ENCODE data around the gene RNF217.

RNF217 gene

GRCh38 chr6:125094563-125094962 is 132.3 kb downstream of the RNF217 start:
- in situ Hi-C loops (cut with HindIII; ENCODE audit: low sequenced_read_pairs) = no loop called here

GRCh38 chr6:125095580-125096301 is 133.5 kb downstream of the RNF217 start:
- in situ Hi-C loops (cut with HindIII; ENCODE audit: low sequenced_read_pairs) = no loop called here

GRCh38 chr6:125097186-125097585 is 134.9 kb downstream of the RNF217 start:
- in situ Hi-C loops (cut with HindIII; ENCODE audit: low sequenced_read_pairs) = no loop called here

GRCh38 chr6:125098253-125098652 is 136.0 kb downstream of the RNF217 start:
- in situ Hi-C loops (cut with HindIII; ENCODE audit: low sequenced_read_pairs) = no loop called here

GRCh38 chr6:125099211-125100073 is 137.2 kb downstream of the RNF217 start:
- in situ Hi-C loops (cut with HindIII; ENCODE audit: low sequenced_read_pairs) = loop anchor here (25.0 kb wide), 1 partner anchor 137 kb away; the partner anchor contains the start of gene RNF217

- in situ Hi-C loops (cut with HindIII; ENCODE audit: low sequenced_read_pairs) = loop anchor here (25.0 kb wide), 1 partner anchor 138 kb away; the partner anchor contains the start of gene RNF217
These were observed 137.9 kb downstream of the RNF217 start for GRCh38 chr6:125100074-125100652.

GRCh38 chr6:125101128-125101527 is 138.9 kb downstream of the RNF217 start:
- in situ Hi-C loops (cut with HindIII; ENCODE audit: low sequenced_read_pairs) = loop anchor here (25.0 kb wide), 1 partner anchor 139 kb away; the partner anchor contains the start of gene RNF217

GRCh38 chr6:125101631-125102030 is 139.4 kb downstream of the RNF217 start:
- in situ Hi-C loops (cut with HindIII; ENCODE audit: low sequenced_read_pairs) = loop anchor here (25.0 kb wide), 1 partner anchor 139 kb away; the partner anchor contains the start of gene RNF217

GRCh38 chr6:125102411-125102810 is 140.2 kb downstream of the RNF217 start:
- in situ Hi-C loops (cut with HindIII; ENCODE audit: low sequenced_read_pairs) = loop anchor here (25.0 kb wide), 1 partner anchor 140 kb away; the partner anchor contains the start of gene RNF217

- in situ Hi-C loops (cut with HindIII; ENCODE audit: low sequenced_read_pairs) = loop anchor here (25.0 kb wide), 1 partner anchor 141 kb away; the partner anchor contains the start of gene RNF217
These were observed 140.7 kb downstream of the RNF217 start for GRCh38 chr6:125102891-125103290.

- in situ Hi-C loops (cut with HindIII; ENCODE audit: low sequenced_read_pairs) = loop anchor here (25.0 kb wide), 1 partner anchor 142 kb away; the partner anchor contains the start of gene RNF217
These were observed 142.2 kb downstream of the RNF217 start for GRCh38 chr6:125104425-125104824.

GRCh38 chr6:125107048-125107447 is 144.8 kb downstream of the RNF217 start:
- in situ Hi-C loops (cut with HindIII; ENCODE audit: low sequenced_read_pairs) = loop anchor here (25.0 kb wide), 1 partner anchor 145 kb away; the partner anchor contains the start of gene RNF217

- in situ Hi-C loops (cut with HindIII; ENCODE audit: low sequenced_read_pairs) = loop anchor here (25.0 kb wide), 1 partner anchor 146 kb away; the partner anchor contains the start of gene RNF217
These were observed 145.7 kb downstream of the RNF217 start for GRCh38 chr6:125107896-125108295.

GRCh38 chr6:125110056-125110455 is 147.8 kb downstream of the RNF217 start:
- in situ Hi-C loops (cut with HindIII; ENCODE audit: low sequenced_read_pairs) = loop anchor here (25.0 kb wide), 1 partner anchor 148 kb away; the partner anchor contains the start of gene RNF217

- in situ Hi-C loops (cut with HindIII; ENCODE audit: low sequenced_read_pairs) = loop anchor here (25.0 kb wide), 1 partner anchor 149 kb away; the partner anchor contains the start of gene RNF217
These were observed 149.2 kb downstream of the RNF217 start for GRCh38 chr6:125111219-125111983.

- in situ Hi-C loops (cut with HindIII; ENCODE audit: low sequenced_read_pairs) = loop anchor here (25.0 kb wide), 1 partner anchor 151 kb away; the partner anchor contains the start of gene RNF217
These were observed 150.7 kb downstream of the RNF217 start for GRCh38 chr6:125112934-125113333.

- in situ Hi-C loops (cut with HindIII; ENCODE audit: low sequenced_read_pairs) = loop anchor here (25.0 kb wide), 1 partner anchor 152 kb away; the partner anchor contains the start of gene RNF217
These were observed 152.1 kb downstream of the RNF217 start for GRCh38 chr6:125114248-125114858.

GRCh38 chr6:125116170-125116569 is 153.9 kb downstream of the RNF217 start:
- in situ Hi-C loops (cut with HindIII; ENCODE audit: low sequenced_read_pairs) = loop anchor here (25.0 kb wide), 1 partner anchor 154 kb away; the partner anchor contains the start of gene RNF217

- in situ Hi-C loops (cut with HindIII; ENCODE audit: low sequenced_read_pairs) = loop anchor here (25.0 kb wide), 1 partner anchor 154 kb away; the partner anchor contains the start of gene RNF217
These were observed 154.5 kb downstream of the RNF217 start for GRCh38 chr6:125116710-125117109.

All from endothelial cell of hepatic sinusoid (primary cell).